Stimulated activated CD4-positive, alpha-beta T cell treated with anti-CD3 and anti-CD28 coated beads, Interleukin-12 subunit alpha, Interleukin-12 subunit beta, amount 100 ng/mL, for 24 hours (primary cell): ENCODE data around the gene AXDND1.

ENCODE experiments used
- DNase-seq, 2 experiments: peaks; one replicate each; pipeline ENCODE4 v3.0.0-alpha.2; 2020; ENCODE audit warnings: low read depth in 2 of 2

Gene AXDND1

GRCh38 chr1:179583771-179584320, 218.1 kb downstream of the AXDND1 start:
- no peak for DNase-seq

- no peak for DNase-seq
These were observed 220.5 kb downstream of the AXDND1 start for GRCh38 chr1:179586107-179586823.

- DNase-seq: no peak
These were observed 221.6 kb downstream of the AXDND1 start for GRCh38 chr1:179587336-179587735.

GRCh38 chr1:179588425-179589024, 222.8 kb downstream of the AXDND1 start:
- DNase-seq: no peak

GRCh38 chr1:179589509-179589908, 223.7 kb downstream of the AXDND1 start:
- no peak for DNase-seq

GRCh38 chr1:179590671-179591070, 224.9 kb downstream of the AXDND1 start:
- DNase-seq: no peak

- DNase-seq: no peak
These were observed 225.5 kb downstream of the AXDND1 start for GRCh38 chr1:179591253-179591591.

- DNase-seq: no peak
These were observed 226.1 kb downstream of the AXDND1 start, which contains the start of gene TDRD5 for GRCh38 chr1:179591592-179592580. Gene TDRD5, plus strand, starts transcription at chr1:179591832. Its CDS starts 784 bp downstream, at chr1:179592616.

GRCh38 chr1:179598631-179599030, 232.9 kb downstream of the AXDND1 start:
- no peak for DNase-seq

GRCh38 chr1:179599623-179600249, 234.0 kb downstream of the AXDND1 start:
- DNase-seq: no peak

- DNase-seq: no peak
These were observed 235.3 kb downstream of the AXDND1 start for GRCh38 chr1:179601093-179601492.
